GM18517 (cell line): ENCODE results near the gene LZTFL1.

ENCODE experiments used
- ATAC-seq: cut with Tn5 transposase; IDR thresholded peaks from one replicate; pipeline ENCODE4 v1.9.1; 2021; ENCODE audit warnings: mild to moderate bottlenecking, moderate library complexity; ENCODE audit not compliant: unreplicated experiment

Gene LZTFL1

GRCh38 chr3:45787551-45787950, 54.4 kb downstream of the LZTFL1 start:
- no peak for ATAC-seq

- no peak for ATAC-seq
Observed at GRCh38 chr3:45786801-45787495, 55.0 kb downstream of the LZTFL1 start.

GRCh38 chr3:45785605-45786150, 56.2 kb downstream of the LZTFL1 start:
- no peak for ATAC-seq

GRCh38 chr3:45783667-45784066, 58.3 kb downstream of the LZTFL1 start:
- ATAC-seq: no peak

- no peak for ATAC-seq
Observed at GRCh38 chr3:45782381-45782780, 59.5 kb downstream of the LZTFL1 start.

GRCh38 chr3:45781841-45782240, 60.1 kb downstream of the LZTFL1 start:
- no peak for ATAC-seq

- ATAC-seq: no peak
Observed at GRCh38 chr3:45781271-45781670, 60.6 kb downstream of the LZTFL1 start.

- ATAC-seq: no peak
Observed at GRCh38 chr3:45779746-45780735, 61.9 kb downstream of the LZTFL1 start.

GRCh38 chr3:45778761-45779201, 63.1 kb downstream of the LZTFL1 start:
- no peak for ATAC-seq

GRCh38 chr3:45777746-45778386, 64.1 kb downstream of the LZTFL1 start:
- no peak for ATAC-seq

- no peak for ATAC-seq
Observed at GRCh38 chr3:45777111-45777745, 64.7 kb downstream of the LZTFL1 start.

GRCh38 chr3:45776611-45777010, 65.3 kb downstream of the LZTFL1 start:
- no peak for ATAC-seq

GRCh38 chr3:45776301-45776595, 65.7 kb downstream of the LZTFL1 start:
- no peak for ATAC-seq

GRCh38 chr3:45775571-45776300, 66.2 kb downstream of the LZTFL1 start:
- no peak for ATAC-seq

- ATAC-seq: no peak
Observed at GRCh38 chr3:45774581-45775521, 67.1 kb downstream of the LZTFL1 start.

- ATAC-seq: no peak
Observed at GRCh38 chr3:45773714-45774449, 68.0 kb downstream of the LZTFL1 start.
